DMS153 (cell line): Measurements from ENCODE around the gene FAM98B.

Source experiments
- DNase-seq: peaks from one replicate; lab custom pipeline; 2025; lab: John Stamatoyannopoulos, UW

Gene FAM98B

GRCh38 chr15:38461066-38461833 lies 7.3 kb downstream of the FAM98B start:
- no peak for DNase-seq

GRCh38 chr15:38463893-38464292 lies 10.0 kb downstream of the FAM98B start:
- DNase-seq: no peak

DNA sequence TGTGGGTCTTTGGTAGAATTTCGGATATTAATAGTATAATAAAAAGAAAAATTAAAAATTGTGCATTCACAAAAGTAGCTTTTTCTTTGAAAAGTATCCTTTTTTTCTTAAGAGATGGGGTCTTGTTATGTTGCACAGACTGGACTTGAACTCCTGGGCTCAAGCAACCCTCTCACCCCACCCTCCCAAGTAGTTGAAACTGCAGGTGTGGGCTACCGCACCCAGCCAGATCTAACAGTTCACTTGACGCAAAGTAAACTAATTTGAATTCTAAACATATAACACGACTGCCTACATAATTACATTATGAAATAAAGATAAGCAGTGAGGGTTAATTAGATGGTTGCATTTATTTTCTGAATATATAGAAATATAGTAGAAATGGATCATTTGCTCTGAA lies 10.7 kb downstream of the FAM98B start:
- DNase-seq: no peak

GRCh38 chr15:38470816-38471215 lies 16.9 kb downstream of the FAM98B start:
- DNase-seq: no peak

DNA sequence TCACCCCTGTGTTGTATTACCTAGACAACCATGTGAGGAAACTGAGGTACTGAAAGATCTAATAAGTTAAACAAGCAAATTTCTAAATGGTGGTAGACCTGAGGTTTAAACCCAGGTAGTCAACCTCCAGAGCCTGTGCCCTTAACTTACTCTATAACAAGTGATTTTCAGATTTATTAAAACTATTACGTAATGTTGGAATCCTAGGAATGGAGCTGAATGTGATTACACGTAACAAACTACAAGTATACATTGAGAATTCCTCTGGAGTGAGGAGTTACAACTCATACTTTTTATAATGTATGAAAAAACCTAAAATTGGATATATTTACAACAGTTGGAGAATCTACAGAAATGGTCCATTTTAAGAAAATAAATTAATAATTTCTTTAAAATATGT lies 18.0 kb downstream of the FAM98B start:
- DNase-seq: no peak

GRCh38 chr15:38474155-38474757 lies 20.3 kb downstream of the FAM98B start:
- DNase-seq: peak; percentile 15

- no peak for DNase-seq
Measured at GRCh38 chr15:38475361-38475760, 21.4 kb downstream of the FAM98B start.

- DNase-seq: no peak
Measured at GRCh38 chr15:38476120-38476519, 22.2 kb downstream of the FAM98B start.

- no peak for DNase-seq
Measured at GRCh38 chr15:38477637-38478036, 23.7 kb downstream of the FAM98B start.

DNA sequence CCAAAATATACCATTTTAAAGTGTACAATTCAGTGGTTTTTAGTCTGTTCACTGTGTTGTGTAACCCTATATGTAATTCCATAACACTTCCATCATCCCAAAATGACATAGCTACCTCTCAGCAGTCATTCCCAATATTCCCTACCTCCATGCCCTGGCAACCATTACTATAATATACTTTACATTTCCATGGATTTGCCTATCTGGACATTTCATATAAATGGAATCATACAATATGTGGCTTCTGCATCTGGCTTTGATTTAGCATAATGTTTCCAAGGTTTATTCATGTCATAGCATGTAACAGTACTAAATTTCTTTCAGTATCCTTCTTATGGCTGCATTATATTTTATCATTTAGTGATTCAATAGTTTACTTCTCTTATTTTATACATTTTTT lies 25.3 kb downstream of the FAM98B start:
- DNase-seq: no peak

DNA sequence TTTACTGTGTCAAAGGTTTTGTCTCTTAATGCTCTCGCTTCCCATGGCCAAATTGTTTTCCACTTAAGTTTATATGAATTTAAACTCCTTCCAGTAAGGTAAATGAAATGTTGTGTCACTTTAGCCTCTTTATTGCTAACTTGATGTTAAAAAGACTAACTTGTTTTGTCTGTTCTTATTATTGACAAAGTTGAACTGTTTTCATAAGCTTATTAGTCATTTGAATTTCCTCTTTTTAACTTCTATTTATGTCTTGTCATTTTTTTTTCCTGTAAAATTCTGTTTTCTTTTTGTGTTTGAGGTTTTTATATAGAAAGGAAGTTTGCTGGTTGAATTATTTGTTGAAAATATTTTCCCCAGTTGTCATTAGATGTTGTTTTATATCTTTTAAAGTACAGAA lies 25.8 kb downstream of the FAM98B start:
- no peak for DNase-seq

DNA sequence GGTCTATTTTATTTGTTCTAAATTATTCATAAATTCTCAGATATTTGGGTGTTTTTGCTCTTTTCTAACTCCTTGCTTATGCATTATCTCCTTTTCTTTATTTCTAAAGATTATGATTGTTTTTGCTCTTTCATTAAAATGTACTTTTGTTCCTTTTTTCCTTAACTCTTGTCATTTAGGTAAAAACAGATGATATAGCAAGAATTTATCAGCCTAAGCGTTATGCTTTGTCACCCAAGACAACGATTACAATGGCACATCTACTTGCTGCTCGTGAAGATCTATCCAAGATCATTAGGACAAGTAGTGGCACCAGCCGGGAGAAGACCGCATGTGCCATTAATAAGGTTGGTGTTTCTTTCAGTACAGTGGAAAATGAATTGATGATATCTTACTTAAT lies 27.2 kb downstream of the FAM98B start:
- DNase-seq: no peak

- DNase-seq: no peak
Measured at GRCh38 chr15:38481761-38482160, 27.8 kb downstream of the FAM98B start.

DNA sequence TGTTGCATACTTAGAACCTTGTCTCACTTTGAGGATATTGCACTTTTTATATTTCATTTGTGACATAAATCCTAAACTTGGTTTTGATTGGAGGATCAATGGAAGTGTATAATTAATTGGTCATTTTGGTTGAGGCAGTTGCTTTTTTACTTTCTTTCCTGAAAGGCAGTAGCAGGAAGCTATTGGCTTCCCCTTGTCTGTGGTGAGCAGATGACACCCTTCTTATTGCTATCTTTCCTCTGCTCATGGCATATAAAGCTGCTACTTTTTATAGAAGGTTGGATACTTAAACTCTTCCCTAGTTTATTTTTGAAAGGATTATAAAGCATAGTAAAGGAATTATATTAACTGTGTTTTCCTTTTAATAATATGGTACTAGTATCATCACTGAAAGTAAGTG lies 28.6 kb downstream of the FAM98B start:
- DNase-seq: no peak

DNA sequence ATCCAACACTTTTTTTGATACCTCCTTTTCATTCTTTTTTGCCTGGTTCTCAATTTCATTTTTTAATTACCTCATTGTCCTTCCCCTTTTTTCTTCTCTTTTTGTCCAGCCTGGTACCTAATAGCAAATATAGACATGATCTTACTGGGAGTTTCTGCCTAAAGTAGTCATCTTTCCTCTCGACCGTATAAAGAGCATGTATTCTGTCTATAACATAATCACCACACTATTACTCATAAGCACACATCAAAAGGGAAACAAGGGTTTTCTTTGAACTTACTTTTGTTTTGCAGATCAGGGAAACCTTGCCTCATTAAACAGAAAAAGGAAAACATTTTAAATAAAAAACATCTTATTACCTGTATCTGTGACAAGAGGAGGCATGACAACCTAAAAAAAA lies 33.0 kb downstream of the FAM98B start:
- no peak for DNase-seq

DNA sequence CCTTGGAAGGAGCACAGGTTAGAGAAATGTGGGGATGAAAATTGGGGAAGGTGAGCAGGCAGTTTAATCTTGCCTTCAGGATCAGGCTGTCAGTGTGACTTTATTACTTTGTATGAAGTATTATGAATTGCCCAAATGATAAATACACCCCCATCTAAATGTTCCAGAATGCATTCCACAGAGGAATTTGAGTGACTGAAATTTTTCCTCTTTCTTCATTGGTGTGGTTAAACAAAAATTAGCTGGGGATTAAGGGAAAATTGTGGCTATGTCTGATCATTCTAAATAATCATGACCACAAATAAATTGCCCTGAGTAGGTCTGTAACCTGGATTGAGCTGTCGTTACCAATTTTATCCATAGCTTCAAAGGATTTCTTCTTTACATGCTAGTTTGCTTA lies 33.5 kb downstream of the FAM98B start:
- no peak for DNase-seq

GRCh38 chr15:38490242-38490922 lies 36.5 kb downstream of the FAM98B start:
- no peak for DNase-seq

DNA sequence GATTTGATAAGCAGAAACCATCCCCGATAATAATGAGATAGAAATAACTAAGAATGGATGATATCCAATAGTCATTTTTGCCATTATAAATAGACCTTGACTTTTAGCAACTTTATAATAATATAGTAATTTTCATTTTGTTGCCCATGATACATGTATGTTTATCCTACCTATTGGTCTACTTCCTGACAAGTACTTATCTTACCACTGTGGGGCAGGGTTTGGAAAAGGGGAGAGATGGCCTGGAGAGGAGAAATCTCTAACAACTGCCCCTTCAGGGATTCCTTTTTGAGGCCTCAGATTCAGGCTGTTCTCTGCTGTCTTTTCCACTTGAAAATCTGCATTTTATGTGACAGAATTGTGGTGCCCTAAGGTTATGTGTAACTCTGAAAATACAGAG lies 42.2 kb downstream of the FAM98B start:
- DNase-seq: no peak

GRCh38 chr15:38499651-38500050 lies 45.7 kb downstream of the FAM98B start:
- DNase-seq: no peak

DNA sequence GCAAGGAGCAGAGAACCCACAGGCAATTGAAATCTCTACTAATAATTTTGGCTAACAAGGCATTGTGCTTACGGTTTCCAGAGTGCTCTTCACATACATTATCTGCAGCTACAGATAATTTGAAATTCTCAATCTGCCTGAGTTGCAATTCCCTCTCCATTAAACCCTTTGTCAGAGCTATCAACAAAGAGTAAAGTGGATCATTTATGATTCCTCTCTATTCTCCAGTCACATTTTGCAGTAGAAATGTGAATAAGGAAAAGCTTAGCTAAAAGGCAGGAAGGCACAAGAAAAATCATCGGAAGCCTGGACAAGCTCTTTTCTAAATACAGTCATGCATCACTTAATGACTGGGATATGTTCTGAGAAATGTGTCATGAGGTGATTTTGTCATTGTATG lies 49.6 kb downstream of the FAM98B start:
- DNase-seq: no peak

GRCh38 chr15:38504680-38505467 lies 50.9 kb downstream of the FAM98B start:
- no peak for DNase-seq

DNA sequence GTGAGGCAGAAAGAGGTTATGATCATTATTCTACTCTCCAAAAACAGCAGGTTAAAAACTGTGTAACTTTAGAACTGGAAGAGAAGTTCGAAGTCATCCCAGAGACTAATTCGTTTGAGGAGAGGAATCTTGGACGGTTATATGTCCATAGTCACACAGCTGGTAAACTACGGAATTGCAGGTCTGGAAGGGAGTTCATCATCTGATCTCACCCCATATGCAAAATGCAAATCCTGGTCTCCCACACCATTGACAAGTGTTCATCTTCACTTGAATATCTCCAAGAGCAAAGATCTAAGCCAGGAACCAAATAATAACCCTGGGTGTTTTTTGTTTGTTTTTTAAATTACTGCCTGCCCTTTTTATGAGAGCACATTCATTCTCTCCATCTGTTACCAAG lies 53.1 kb downstream of the FAM98B start:
- no peak for DNase-seq

DNA sequence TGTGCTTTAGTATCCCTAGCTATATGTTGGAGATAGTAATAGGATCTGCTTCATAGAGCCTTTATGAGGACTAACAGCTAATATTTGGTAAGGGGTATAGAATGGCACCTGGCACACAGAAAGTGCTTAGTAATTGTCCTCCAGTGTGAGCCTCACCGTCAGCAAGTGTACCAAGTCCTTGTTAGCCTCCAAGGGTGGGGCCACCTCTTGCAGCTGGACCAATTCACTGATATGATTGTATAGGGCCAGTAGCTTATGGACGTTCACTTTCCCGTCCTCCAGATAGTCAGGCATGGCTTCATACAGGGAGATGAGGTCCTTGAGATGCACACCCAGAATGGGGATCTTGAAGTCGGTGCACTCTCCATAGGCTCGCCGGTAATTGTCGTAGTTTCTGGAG lies 53.6 kb downstream of the FAM98B start:
- no peak for DNase-seq
